Keratinocyte (primary cell): ENCODE results near the gene LGALS12. TPM values are rescaled to one million over a fixed set of nuclear protein-coding genes. Genes with fewer than 3 reads are reported as not detected.
"Not testable (repeated sequence)": the region's sequence is repeated elsewhere in the genome, so short reads cannot be mapped to it uniquely, and the experiment has no call there.

Experiments
- DNase-seq: peaks from one replicate; pipeline ENCODE4 v3.0.0-alpha.2; 2011; ENCODE audit warnings: low read depth, missing footprints, low spot score
- FAIRE-seq: peaks from 2 replicates; lab custom pipeline; 2011; peaks lifted over from hg19 to GRCh38; lab: Jason Lieb, UNC
- H2AFZ ChIP-seq: 2 replicates; pipeline ENCODE4 v1.6.0; 2012; ENCODE audit warnings: low read length, control low read depth, inconsistent platforms; ENCODE audit not compliant: control insufficient read depth
- H3K27ac ChIP-seq: 2 replicates; pipeline ENCODE4 v1.5.1; 2011; ENCODE audit warnings: low read length; ENCODE audit not compliant: control insufficient read depth, insufficient read depth
- H3K27me3 ChIP-seq: 3 replicates; pipeline ENCODE4 v1.6.0; 2011; ENCODE audit warnings: low read length; ENCODE audit not compliant: control insufficient read depth, insufficient read depth; ENCODE audit errors: extremely low read depth
- H3K36me3 ChIP-seq, 2 experiments: 2 replicates in 1 of 2; 3 replicates in 1 of 2; pipeline ENCODE4 v1.5.1; 2011; ENCODE audit warnings: low read length in 2 of 2, mild to moderate bottlenecking in 1 of 2; ENCODE audit not compliant: control insufficient read depth in 2 of 2, insufficient read depth in 2 of 2; ENCODE audit errors: extremely low read depth in 1 of 2
- H3K4me1 ChIP-seq: 3 replicates; pipeline ENCODE4 v1.5.1; 2011; ENCODE audit warnings: low read length; ENCODE audit not compliant: control insufficient read depth, insufficient read depth; ENCODE audit errors: extremely low read depth
- H3K4me2 ChIP-seq: 3 replicates; pipeline ENCODE4 v1.6.0; 2011; ENCODE audit warnings: low read depth, low read length; ENCODE audit not compliant: control insufficient read depth, insufficient read depth; ENCODE audit errors: extremely low read depth
- H3K4me3 ChIP-seq, 3 experiments: fragments of 200-600 bp in 1 of 3; sonication (generic) in 1 of 3; 2 replicates in 2 of 3; 3 replicates in 1 of 3; pipeline ENCODE4 v1.5.1; 2011 to 2016; ENCODE audit warnings: low read length in 3 of 3, mild to moderate bottlenecking in 3 of 3, control low read depth in 2 of 3, inconsistent platforms in 1 of 3, low read depth in 1 of 3, mixed read lengths in 1 of 3, mixed run types in 1 of 3, moderate library complexity in 1 of 3; ENCODE audit not compliant: control insufficient read depth in 2 of 3, insufficient read depth in 2 of 3; ENCODE audit errors: extremely low read depth in 1 of 3
- H3K79me2 ChIP-seq: 2 replicates; pipeline ENCODE4 v1.6.0; 2012; ENCODE audit warnings: low read length; ENCODE audit not compliant: control insufficient read depth, insufficient read depth
- H3K9ac ChIP-seq: 3 replicates; pipeline ENCODE4 v1.6.0; 2011; ENCODE audit warnings: low read length; ENCODE audit not compliant: control insufficient read depth, insufficient read depth; ENCODE audit errors: extremely low read depth
- H3K9me1 ChIP-seq: 3 replicates; pipeline ENCODE4 v1.6.0; 2011; ENCODE audit warnings: low read length; ENCODE audit not compliant: control insufficient read depth, insufficient read depth; ENCODE audit errors: extremely low read depth
- H3K9me3 ChIP-seq: 2 replicates; pipeline ENCODE4 v1.5.1; 2012; ENCODE audit warnings: low read depth, low read length; ENCODE audit not compliant: control insufficient read depth
- H4K20me1 ChIP-seq: 3 replicates; pipeline ENCODE4 v1.6.0; 2011; ENCODE audit warnings: low read length; ENCODE audit not compliant: control insufficient read depth, insufficient read depth; ENCODE audit errors: extremely low read depth
- CTCF ChIP-seq, 3 experiments: IDR thresholded peaks in 1 of 3; conservative IDR thresholded peaks in 1 of 3; optimal IDR thresholded peaks in 1 of 3; 2 replicates in 2 of 3; 3 replicates in 1 of 3; pipeline versions ENCODE3 to v1.5.1; 2011; ENCODE audit warnings: low read length in 3 of 3, mild to moderate bottlenecking in 3 of 3, moderate library complexity in 2 of 3, control low read depth in 1 of 3, inconsistent platforms in 1 of 3; ENCODE audit not compliant: insufficient read depth in 2 of 3; ENCODE audit errors: extremely low read depth in 1 of 3
- EZH2 ChIP-seq: IDR thresholded peaks from one replicate; pipeline ENCODE4 v1.6.1; 2012; ENCODE audit warnings: inconsistent platforms, mild to moderate bottlenecking, low read length, moderate library complexity
- dilution Hi-C: fragments of 300-500 bp; cut with MboI; formaldehyde crosslinking; loops from one replicate; pipeline ENCODE4 v1.7.0; 2020; ENCODE audit warnings: low sequenced_read_pairs; ENCODE audit not compliant: extremely low pct_ligation_motif_present
- polyA plus RNA-seq, 5 experiments: library from polyadenylated mRNA; depleted of rRNA in 3 of 5; stranded (reverse) in 3 of 5; stranded (forward) in 1 of 5; unstranded in 1 of 5; fragments of >200 nt; gene quantifications; 1 replicate in 1 of 5; 2 replicates in 3 of 5; 3 replicates in 1 of 5; pipeline versions ENCODE4 v1.2.1 to v1.2.3, GENCODE V29; 2011 to 2012; ENCODE audit warnings: missing spikeins in 2 of 5, low read depth in 1 of 5, low replicate concordance in 1 of 5

Gene LGALS12
- polyA plus RNA-seq, 1 donor (not counting 4 experiments of a cell fraction or from before 2014, with no cell fraction given), result not detected

- Histone ChIP-seq H4K20me1 (no peaks in the 10 kb centered on the region), H3K79me2 (no peaks in the 10 kb centered on the region), H3K4me3 (no peak overlapping the region), H3K27ac (no peak overlapping the region), H3K36me3 (no peaks in the 10 kb centered on the region), H3K27me3 (no peaks in the 10 kb centered on the region), H3K4me1 (no peaks in the 10 kb centered on the region), H2AFZ (no peak overlapping the region), H3K9ac (no peak overlapping the region), H3K9me3 (no peaks in the 10 kb centered on the region), H3K4me2 (no peak overlapping the region), H3K9me1 (no peaks in the 10 kb centered on the region)
- FAIRE-seq (no peak), DNase-seq (no peak)
- TF ChIP-seq EZH2 (no peak), CTCF (optimal IDR thresholded peaks at IDR 0.05 in 1 of 3, IDR thresholded peaks at IDR 0.05 in 1 of 3, conservative IDR thresholded peaks at IDR 0.05 in 1 of 3; ENCODE audit: extremely low read depth in 1 of 3, insufficient read depth in 2 of 3, low read length in 3 of 3) (no peak)
- dilution Hi-C loops, result no loop called here
Measured at GRCh38 chr11:63548178-63548577, 42.3 kb downstream of the LGALS12 start.

- Histone ChIP-seq H3K9ac (no peak overlapping the region), H3K27me3 (no peaks in the 10 kb centered on the region), H3K4me3 (no peak overlapping the region), H2AFZ (no peak overlapping the region), H4K20me1 (no peaks in the 10 kb centered on the region), H3K9me1 (no peaks in the 10 kb centered on the region), H3K27ac (no peak overlapping the region), H3K36me3 (no peaks in the 10 kb centered on the region), H3K79me2 (no peaks in the 10 kb centered on the region), H3K9me3 (no peaks in the 10 kb centered on the region), H3K4me2 (no peak overlapping the region), H3K4me1 (peaks cover 2% of the 10 kb centered on the region)
- DNase-seq (no peak), FAIRE-seq (no peak)
- dilution Hi-C loops, result no loop called here
- TF ChIP-seq CTCF (optimal IDR thresholded peaks at IDR 0.05 in 1 of 3, IDR thresholded peaks at IDR 0.05 in 1 of 3, conservative IDR thresholded peaks at IDR 0.05 in 1 of 3; ENCODE audit: extremely low read depth in 1 of 3, insufficient read depth in 2 of 3, low read length in 3 of 3) (no peak), EZH2 (no peak)
Measured at GRCh38 chr11:63549411-63549810, 43.5 kb downstream of the LGALS12 start.

GRCh38 chr11:63550156-63550700 is 44.3 kb downstream of the LGALS12 start:
- H3K9ac ChIP-seq, FAIRE-seq, H3K79me2 ChIP-seq, H3K4me1 ChIP-seq, H3K36me3 ChIP-seq, H2AFZ ChIP-seq, DNase-seq, H3K4me2 ChIP-seq, H3K9me3 ChIP-seq, H3K27me3 ChIP-seq, H3K9me1 ChIP-seq, H4K20me1 ChIP-seq, dilution Hi-C loops, H3K4me3 ChIP-seq, H3K27ac ChIP-seq: not testable (repeated sequence)
